PC-3 (cell line): ENCODE measurements around the gene SLC25A47. TPM values are rescaled to one million over a fixed set of nuclear protein-coding genes. Genes with fewer than 3 reads are reported as not detected.

ENCODE experiments used
- ATAC-seq: fragments of 200-7000 bp; cut with Tn5 transposase; 2 replicates; pipeline ENCODE4 v1.9.1; 2020; ENCODE audit warnings: mild to moderate bottlenecking, moderate library complexity
- BruUV-seq: library from RNA; stranded (reverse); fragments of 400-500 nt; replicated peaks from 2 replicates; lab custom pipeline; 2021; lab: Mats Ljungman, UMichigan
- CTCF ChIA-PET: fragments of 300-600 bp; sonication (Branson Sonifier 250); formaldehyde crosslinking; loops from one replicate; lab custom pipeline; 2022; ENCODE audit warnings: antibody characterized with exemption; lab: Charles Lee
- POLR2A ChIA-PET: fragments of 300-600 bp; sonication (Branson Sonifier 250); formaldehyde crosslinking; loops from one replicate; lab custom pipeline; 2022; ENCODE audit warnings: antibody characterized with exemption; ENCODE audit not compliant: unreplicated experiment; lab: Charles Lee
- DNase-seq: peaks from one replicate; pipeline ENCODE4 v3.0.0-alpha.2; 2015
- H2AFZ ChIP-seq: fragments of 300-600 bp; sonication (generic); 2 replicates; pipeline ENCODE4 v1.6.0; 2016; ENCODE audit warnings: antibody characterized with exemption, low read length
- H3F3A ChIP-seq: fragments of 300-600 bp; sonication (generic); one replicate; pipeline ENCODE4 v1.6.0; 2017; ENCODE audit warnings: antibody characterized with exemption, low read length, control low read depth, mild to moderate bottlenecking; ENCODE audit not compliant: unreplicated experiment
- H3K27ac ChIP-seq: fragments of 300-600 bp; sonication (generic); 2 replicates; pipeline ENCODE4 v1.5.1; 2016; ENCODE audit warnings: mild to moderate bottlenecking, low read length
- H3K27me3 ChIP-seq: fragments of 300-600 bp; sonication (generic); 2 replicates; pipeline ENCODE4 v1.6.1; 2016; ENCODE audit warnings: low read length, mixed read lengths
- H3K36me3 ChIP-seq: fragments of 300-600 bp; sonication (generic); 2 replicates; pipeline ENCODE4 v1.6.1; 2016; ENCODE audit warnings: low read depth, mixed run types, low read length, mixed read lengths
- H3K4me1 ChIP-seq: fragments of 300-600 bp; sonication (generic); 2 replicates; pipeline ENCODE4 v1.5.1; 2016; ENCODE audit warnings: low read length; ENCODE audit not compliant: insufficient read depth
- H3K4me2 ChIP-seq: fragments of 300-600 bp; sonication (generic); 2 replicates; pipeline ENCODE4 v1.6.0; 2016; ENCODE audit warnings: low read length
- H3K4me3 ChIP-seq: fragments of 300-600 bp; sonication (generic); 2 replicates; pipeline ENCODE4 v1.5.1; 2016; ENCODE audit warnings: mild to moderate bottlenecking, low read length, mixed read lengths
- H3K79me2 ChIP-seq: fragments of 300-600 bp; sonication (generic); 2 replicates; pipeline ENCODE4 v1.6.1; 2017; ENCODE audit warnings: low read length, mixed read lengths
- H3K9ac ChIP-seq: fragments of 300-600 bp; sonication (generic); 2 replicates; pipeline ENCODE4 v1.6.0; 2016; ENCODE audit warnings: mild to moderate bottlenecking, low read length
- H3K9me2 ChIP-seq: fragments of 300-600 bp; sonication (generic); replicated peaks from 2 replicates; pipeline ENCODE4 v1.6.1; 2016; ENCODE audit warnings: mixed run types, low read length, mixed read lengths
- H3K9me3 ChIP-seq: fragments of 300-600 bp; sonication (generic); 2 replicates; pipeline ENCODE4 v1.6.1; 2016; ENCODE audit warnings: low read length, mixed read lengths
- H4K20me1 ChIP-seq: fragments of 300-600 bp; sonication (generic); 2 replicates; pipeline ENCODE4 v1.6.1; 2016; ENCODE audit warnings: low read length, mixed read lengths
- CTCF ChIP-seq: fragments of 300-600 bp; sonication (generic); conservative IDR thresholded peaks from 2 replicates; pipeline ENCODE4 v1.5.1; 2017; ENCODE audit warnings: antibody characterized with exemption, low read depth, mild to moderate bottlenecking, low read length
- EZH2 ChIP-seq: fragments of 300-600 bp; sonication (generic); IDR thresholded peaks from one replicate; pipeline ENCODE4 v1.6.1; 2017; ENCODE audit warnings: antibody characterized with exemption, mild to moderate bottlenecking, low read length; ENCODE audit not compliant: unreplicated experiment
- EZH2phosphoT487 ChIP-seq: fragments of 300-600 bp; sonication (generic); IDR thresholded peaks from 2 replicates; pipeline ENCODE4 v1.6.1; 2018; ENCODE audit warnings: mild to moderate bottlenecking, antibody characterized with exemption, low read length, borderline replicate concordance
- intact Hi-C: fragments of 100-400 bp; cut with micrococcal nuclease; formaldehyde crosslinking; loops from 2 replicates; pipeline ENCODE4 v1.9.0; 2023
- total RNA-seq: library from RNA; depleted of rRNA; stranded (reverse); fragments of >200 nt; gene quantifications from 2 replicates; pipeline ENCODE4 v1.2.3, GENCODE V29; 2014

Gene SLC25A47
- total RNA-seq, 1 experiment from 2014 or later = 0.07 TPM

DNA sequence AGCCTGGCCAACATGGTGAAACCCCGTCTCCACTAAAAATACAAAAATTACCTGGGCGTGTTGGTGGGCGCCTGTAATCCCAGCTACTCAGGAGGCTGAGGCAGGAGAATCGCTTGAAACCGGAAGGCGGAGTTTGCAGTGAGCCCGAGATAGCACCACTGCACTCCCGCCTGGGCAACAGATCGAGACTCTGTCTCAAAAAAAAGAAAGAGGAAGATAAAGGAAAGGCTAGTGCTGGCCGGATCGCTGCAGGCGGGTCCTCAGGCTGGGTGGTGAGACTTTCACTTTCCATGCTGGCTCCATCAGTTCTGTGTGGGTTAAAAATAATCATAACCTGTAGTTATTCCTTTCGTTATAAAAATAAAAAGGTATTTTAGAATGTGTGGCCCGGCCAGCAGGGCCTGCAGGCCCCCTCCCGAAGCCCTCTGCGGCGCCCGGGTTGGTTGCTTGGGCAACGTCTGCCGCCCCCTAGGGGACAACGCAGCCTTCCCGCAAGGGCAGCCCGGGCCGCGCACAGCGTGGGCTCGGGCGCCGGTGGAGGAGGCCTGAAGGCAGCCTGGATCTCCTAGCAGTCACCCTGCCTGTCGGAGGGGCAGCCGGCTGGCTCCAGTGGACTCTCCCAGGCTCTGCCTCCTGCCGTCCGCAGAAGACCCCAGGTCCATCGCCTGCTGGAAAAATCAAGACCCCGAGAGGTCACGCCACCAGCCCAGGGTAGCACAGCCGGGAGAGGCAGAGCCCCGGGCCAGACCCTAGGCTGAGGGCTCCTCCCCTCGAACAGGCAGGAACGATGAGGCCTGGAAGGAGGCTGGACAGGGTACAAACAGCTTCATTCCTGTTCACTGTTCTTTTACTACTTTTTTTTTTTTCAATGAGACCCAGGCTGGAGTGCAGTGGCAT, 5.0 kb upstream of the SLC25A47 start:
- Histone ChIP-seq H3K36me3 (no peaks in the 10 kb centered on the region), H3K9ac (no peak overlapping the region), H3K9me2 (no peaks in the 10 kb centered on the region), H3K4me1 (no peaks in the 10 kb centered on the region), H3K9me3 (no peaks in the 10 kb centered on the region), H3K79me2 (no peaks in the 10 kb centered on the region), H3K27me3 (no peaks in the 10 kb centered on the region), H3K4me3 (no peak overlapping the region), H3K4me2 (no peak overlapping the region), H3K27ac (no peak overlapping the region), H2AFZ (no peak overlapping the region), H3F3A (no peaks in the 10 kb centered on the region), H4K20me1 (no peaks in the 10 kb centered on the region)
- TF ChIP-seq EZH2phosphoT487 (no peak), CTCF (peak; percentile 52)
- BruUV-seq = no TSS peak
- ATAC-seq (peak; percentile 76), DNase-seq (no peak)
- ChIA-PET CTCF (interaction anchor here (0.7 kb wide), 1 partner anchor 27 kb away, joined by 5 read pairs; no protein-coding TSS in a partner anchor), POLR2A (interaction anchor here (0.6 kb wide), 1 partner anchor 1159 kb away, joined by 4 read pairs; no protein-coding TSS in a partner anchor)
- intact Hi-C loops = no loop called here

DNA sequence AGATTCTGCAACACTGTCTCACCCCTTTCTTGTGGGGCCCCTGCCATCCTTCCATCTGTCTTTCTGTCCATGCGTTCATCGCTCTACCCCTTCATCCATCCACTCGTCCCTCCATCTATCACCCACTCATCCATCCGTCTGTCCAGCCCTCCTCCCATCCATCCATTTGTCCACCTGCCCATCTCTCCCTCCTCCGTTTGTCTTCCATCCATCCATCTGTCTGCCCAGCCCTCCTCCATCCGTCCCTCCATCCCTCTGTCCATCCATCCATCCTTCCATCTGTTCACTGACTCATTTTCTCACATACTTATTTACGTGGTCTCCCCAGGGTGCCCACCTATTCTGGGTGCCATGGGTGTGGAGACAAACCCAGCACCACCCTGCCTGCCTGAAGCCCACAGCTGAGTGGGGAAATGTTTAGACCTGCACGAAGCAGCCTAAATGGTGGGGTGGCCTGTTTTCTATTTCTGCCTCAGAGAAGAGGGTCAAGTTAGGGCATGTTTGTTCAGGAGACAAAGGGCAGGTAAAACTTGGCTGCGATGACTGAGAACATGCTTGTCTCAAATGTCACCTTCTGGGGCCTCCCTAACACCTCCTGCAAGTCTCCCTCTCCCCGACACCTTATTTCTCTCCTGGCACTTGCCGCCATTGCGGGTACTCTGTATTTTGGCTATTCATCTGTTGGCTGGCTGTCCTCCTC, 2.8 kb upstream of the SLC25A47 start:
- CTCF ChIA-PET = no interaction called here

More for the DNA sequence above, 2.8 kb upstream of the SLC25A47 start:
- Histone ChIP-seq H3K4me3 (no peak overlapping the region), H3K36me3 (no peaks in the 10 kb centered on the region), H3K27ac (no peak overlapping the region), H4K20me1 (no peaks in the 10 kb centered on the region), H3K9me2 (no peaks in the 10 kb centered on the region), H3K4me1 (no peaks in the 10 kb centered on the region), H3K9me3 (no peaks in the 10 kb centered on the region), H3K79me2 (no peaks in the 10 kb centered on the region), H3F3A (no peaks in the 10 kb centered on the region), H2AFZ (no peak overlapping the region), H3K9ac (no peak overlapping the region), H3K27me3 (no peaks in the 10 kb centered on the region), H3K4me2 (no peak overlapping the region)
- no peak for DNase-seq
- intact Hi-C loops = no loop called here
- TF ChIP-seq EZH2phosphoT487 (no peak), EZH2 (no peak), CTCF (no peak)
- POLR2A ChIA-PET = no interaction called here
- no peak for ATAC-seq
- BruUV-seq = no TSS peak
